HG02623 (cell line): ENCODE measurements around the gene PRICKLE2.

ENCODE experiments used
- ATAC-seq: cut with Tn5 transposase; IDR thresholded peaks from one replicate; pipeline ENCODE4 v1.9.1; 2021; ENCODE audit warnings: moderate library complexity; ENCODE audit not compliant: unreplicated experiment

The PRICKLE2 gene

GRCh38 chr3:64220161-64220914 lies 4.9 kb downstream of the PRICKLE2 start:
- no peak for ATAC-seq

GRCh38 chr3:64218746-64219145 lies 6.5 kb downstream of the PRICKLE2 start:
- ATAC-seq, result no peak

- no peak for ATAC-seq
Measured at GRCh38 chr3:64218329-64218728, 6.9 kb downstream of the PRICKLE2 start.

GRCh38 chr3:64216274-64217147 lies 8.8 kb downstream of the PRICKLE2 start:
- ATAC-seq, result no peak

- no peak for ATAC-seq
Measured at GRCh38 chr3:64215559-64215958, 9.7 kb downstream of the PRICKLE2 start.

- no peak for ATAC-seq
Measured at GRCh38 chr3:64215103-64215502, 10.2 kb downstream of the PRICKLE2 start.

GRCh38 chr3:64214381-64215018 lies 10.8 kb downstream of the PRICKLE2 start:
- no peak for ATAC-seq

- no peak for ATAC-seq
Measured at GRCh38 chr3:64213962-64214379, 11.3 kb downstream of the PRICKLE2 start.

GRCh38 chr3:64213224-64213878 lies 11.9 kb downstream of the PRICKLE2 start:
- ATAC-seq, result no peak

- ATAC-seq, result no peak
Measured at GRCh38 chr3:64209866-64210621, 15.2 kb downstream of the PRICKLE2 start.

- ATAC-seq, result no peak
Measured at GRCh38 chr3:64207289-64208080, 17.8 kb downstream of the PRICKLE2 start.

- no peak for ATAC-seq
Measured at GRCh38 chr3:64203969-64204908, 21.0 kb downstream of the PRICKLE2 start.

- no peak for ATAC-seq
Measured at GRCh38 chr3:64203216-64203615, 22.1 kb downstream of the PRICKLE2 start.

GRCh38 chr3:64199932-64200331 lies 25.3 kb downstream of the PRICKLE2 start:
- no peak for ATAC-seq

- no peak for ATAC-seq
Measured at GRCh38 chr3:64196236-64196929, 28.9 kb downstream of the PRICKLE2 start.

GRCh38 chr3:64195789-64196188 lies 29.5 kb downstream of the PRICKLE2 start:
- ATAC-seq, result no peak

GRCh38 chr3:64191822-64192221 lies 33.4 kb downstream of the PRICKLE2 start:
- ATAC-seq, result no peak
